ENCODE results near the gene ROR1. TPM values are rescaled to one million over a fixed set of nuclear protein-coding genes. Genes with fewer than 3 reads are reported as not detected.

Gene ROR1
- total and polyA plus RNA-seq, 2 donors (not counting 3 experiments of a cell fraction or from before 2014, with no cell fraction given): 2.6 to 3.5 TPM

GRCh38 chr1:63807046-63807445 lies 33.2 kb downstream of the ROR1 start:
- Histone ChIP-seq H3K4me2 (ENCODE audit: insufficient read depth, low read length) (no peak overlapping the region), H4K20me1 (replicated peaks; ENCODE audit: control insufficient read depth, extremely low read depth, insufficient read depth, low read length) (no peaks in the 10 kb centered on the region), H3K79me2 (ENCODE audit: control insufficient read depth, insufficient read depth, low read length) (no peaks in the 10 kb centered on the region), H3K4me1 (ENCODE audit: control insufficient read depth, extremely low read depth, insufficient read depth, low read length) (no peaks in the 10 kb centered on the region), H3K36me3 (ENCODE audit: control insufficient read depth in 2 of 2, extremely low read depth in 1 of 2, insufficient read depth in 2 of 2, low read length in 2 of 2) (no peaks in the 10 kb centered on the region), H3K4me3 (replicated peaks in 1 of 3; ENCODE audit: insufficient read depth in 1 of 3, low read depth in 1 of 3, low read length in 3 of 3) (no peak overlapping the region), H3K27ac (ENCODE audit: insufficient read depth, low read depth, low read length) (no peak overlapping the region), H3K27me3 (ENCODE audit: control insufficient read depth in 2 of 2, insufficient read depth in 2 of 2, low read length in 2 of 2) (no peaks in the 10 kb centered on the region), H3K9me3 (replicated peaks; ENCODE audit: control insufficient read depth, insufficient read depth, low read length) (no peaks in the 10 kb centered on the region), H2AFZ (ENCODE audit: low read depth, low read length) (no peak overlapping the region), H3K9me1 (replicated peaks; ENCODE audit: control insufficient read depth, extremely low read depth, insufficient read depth, low read length) (no peaks in the 10 kb centered on the region), H3K9ac (replicated peaks; ENCODE audit: extremely low read depth, insufficient read depth, low read length) (no peak overlapping the region)
- FAIRE-seq (no peak), DNase-seq (ENCODE audit: low read depth, low spot score) (no peak)
- TF ChIP-seq POLR2AphosphoS5 (IDR thresholded peaks at IDR 0.05; ENCODE audit: insufficient read depth, low read depth, low read length) (no peak), FOS (IDR thresholded peaks at IDR 0.05; ENCODE audit: borderline replicate concordance, insufficient read depth, low read length) (no peak), GATA2 (IDR thresholded peaks at IDR 0.05; ENCODE audit: insufficient read depth, insufficient read length, low read depth, low read length) (no peak), JUN (IDR thresholded peaks at IDR 0.05; ENCODE audit: borderline replicate concordance, insufficient read depth, insufficient read length, low read depth) (no peak), MYC (IDR thresholded peaks at IDR 0.05; ENCODE audit: low read depth, low read length) (no peak)
- TF ChIP-seq, protein P1, sequence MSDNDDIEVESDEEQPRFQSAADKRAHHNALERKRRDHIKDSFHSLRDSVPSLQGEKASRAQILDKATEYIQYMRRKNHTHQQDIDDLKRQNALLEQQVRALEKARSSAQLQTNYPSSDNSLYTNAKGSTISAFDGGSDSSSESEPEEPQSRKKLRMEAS (IDR thresholded peaks at IDR 0.05; ENCODE audit: insufficient read depth, insufficient read length): no peak
- TF ChIP-seq, protein P2, sequence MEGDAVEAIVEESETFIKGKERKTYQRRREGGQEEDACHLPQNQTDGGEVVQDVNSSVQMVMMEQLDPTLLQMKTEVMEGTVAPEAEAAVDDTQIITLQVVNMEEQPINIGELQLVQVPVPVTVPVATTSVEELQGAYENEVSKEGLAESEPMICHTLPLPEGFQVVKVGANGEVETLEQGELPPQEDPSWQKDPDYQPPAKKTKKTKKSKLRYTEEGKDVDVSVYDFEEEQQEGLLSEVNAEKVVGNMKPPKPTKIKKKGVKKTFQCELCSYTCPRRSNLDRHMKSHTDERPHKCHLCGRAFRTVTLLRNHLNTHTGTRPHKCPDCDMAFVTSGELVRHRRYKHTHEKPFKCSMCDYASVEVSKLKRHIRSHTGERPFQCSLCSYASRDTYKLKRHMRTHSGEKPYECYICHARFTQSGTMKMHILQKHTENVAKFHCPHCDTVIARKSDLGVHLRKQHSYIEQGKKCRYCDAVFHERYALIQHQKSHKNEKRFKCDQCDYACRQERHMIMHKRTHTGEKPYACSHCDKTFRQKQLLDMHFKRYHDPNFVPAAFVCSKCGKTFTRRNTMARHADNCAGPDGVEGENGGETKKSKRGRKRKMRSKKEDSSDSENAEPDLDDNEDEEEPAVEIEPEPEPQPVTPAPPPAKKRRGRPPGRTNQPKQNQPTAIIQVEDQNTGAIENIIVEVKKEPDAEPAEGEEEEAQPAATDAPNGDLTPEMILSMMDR (IDR thresholded peaks at IDR 0.05; ENCODE audit: extremely low read depth in 1 of 2, insufficient read depth in 1 of 2, low read depth in 1 of 2, low read length in 2 of 2): no peak
- POLR2A ChIA-PET: no interaction called here
- CTCF ChIA-PET: no interaction called here
- no TSS peak for BruUV-seq (replicated peaks)
- intact Hi-C loops (cut with micrococcal nuclease): no loop called here
- dilution Hi-C loops (cut with MboI; ENCODE audit: extremely low pct_ligation_motif_present, low sequenced_read_pairs): no loop called here

Data from endothelial cell of umbilical vein (primary cell).